ENCODE results near the gene MED25.
A peak's percentile ranks its signal among the peaks of the same experiment; 100 is the strongest.

The MED25 gene

GRCh38 chr19:49844138-49845095, 26.3 kb downstream of the MED25 start:
- DNase-seq (ENCODE audit: low read depth) = no peak

GRCh38 chr19:49845414-49845813, 27.3 kb downstream of the MED25 start:
- DNase-seq (ENCODE audit: low read depth) = peak; percentile 49

- no peak for DNase-seq (ENCODE audit: low read depth)
Observed at GRCh38 chr19:49846408-49846807, 28.3 kb downstream of the MED25 start.

- DNase-seq (ENCODE audit: low read depth) = peak; percentile 71
Observed at GRCh38 chr19:49847731-49848696, 29.9 kb downstream of the MED25 start.

GRCh38 chr19:49848938-49849337, 30.8 kb downstream of the MED25 start:
- DNase-seq (ENCODE audit: low read depth) = no peak

- no peak for DNase-seq (ENCODE audit: low read depth)
Observed at GRCh38 chr19:49849433-49850220, 31.5 kb downstream of the MED25 start.

- DNase-seq (ENCODE audit: low read depth) = no peak
Observed at GRCh38 chr19:49850221-49850486, 32.1 kb downstream of the MED25 start.

- DNase-seq (ENCODE audit: low read depth) = peak; percentile 88
Observed at GRCh38 chr19:49850487-49851342, 32.6 kb downstream of the MED25 start, which contains the start of gene PTOV1. Gene PTOV1 (plus strand): TSS chr19:49851159.

GRCh38 chr19:49851456-49852259, 33.6 kb downstream of the MED25 start:
- DNase-seq (ENCODE audit: low read depth) = no peak

- DNase-seq (ENCODE audit: low read depth) = no peak
Observed at GRCh38 chr19:49852631-49853126, 34.6 kb downstream of the MED25 start.

- DNase-seq (ENCODE audit: low read depth) = no peak
Observed at GRCh38 chr19:49853852-49854377, 35.8 kb downstream of the MED25 start.

GRCh38 chr19:49854378-49855263, 36.5 kb downstream of the MED25 start:
- DNase-seq (ENCODE audit: low read depth) = no peak

- no peak for DNase-seq (ENCODE audit: low read depth)
Observed at GRCh38 chr19:49855277-49855675, 37.2 kb downstream of the MED25 start.

- no peak for DNase-seq (ENCODE audit: low read depth)
Observed at GRCh38 chr19:49855676-49856573, 37.8 kb downstream of the MED25 start.

- no peak for DNase-seq (ENCODE audit: low read depth)
Observed at GRCh38 chr19:49856574-49857021, 38.5 kb downstream of the MED25 start.

GRCh38 chr19:49857061-49857837, 39.2 kb downstream of the MED25 start:
- no peak for DNase-seq (ENCODE audit: low read depth)

GRCh38 chr19:49857838-49858087, 39.7 kb downstream of the MED25 start:
- no peak for DNase-seq (ENCODE audit: low read depth)

All from fibroblast of gingiva (primary cell).